Chondrocyte (in vitro differentiated cells): ENCODE data around the gene EYS. TPM values are rescaled to one million over a fixed set of nuclear protein-coding genes. Genes with fewer than 3 reads are reported as not detected.

Experiments
- DNase-seq: peaks from one replicate; pipeline ENCODE4 v3.0.0; 2021; ENCODE audit warnings: mixed read lengths, low spot score
- H3K27ac Mint-ChIP-seq: one replicate; pipeline ENCODE4 v1.8.0; 2021; ENCODE audit warnings: mild to moderate bottlenecking, moderate library complexity, mixed read lengths; ENCODE audit not compliant: unreplicated experiment
- H3K27me3 Mint-ChIP-seq: 2 replicates; pipeline ENCODE4 v1.8.0; 2021; ENCODE audit warnings: low read depth, mixed read lengths
- H3K36me3 Mint-ChIP-seq: 2 replicates; pipeline ENCODE4 v1.8.0; 2021; ENCODE audit warnings: low read depth, mixed read lengths
- H3K4me1 Mint-ChIP-seq: 2 replicates; pipeline ENCODE4 v1.8.0; 2021; ENCODE audit warnings: low read depth, mild to moderate bottlenecking, mixed read lengths
- H3K4me3 Mint-ChIP-seq: one replicate; pipeline ENCODE4 v1.8.0; 2021; ENCODE audit warnings: mild to moderate bottlenecking, moderate library complexity, mixed read lengths; ENCODE audit not compliant: unreplicated experiment
- H3K9me3 Mint-ChIP-seq: 2 replicates; pipeline ENCODE4 v1.8.0; 2021; ENCODE audit warnings: low read depth, mixed read lengths
- total RNA-seq: library from RNA; stranded (reverse); gene quantifications from 3 replicates; pipeline ENCODE4 v1.2.1, GENCODE V29; 2021
- TF ChIP-seq, protein P1 (sequence below): fragments of 200-600 bp; sonication (generic); IDR thresholded peaks from 2 replicates; pipeline ENCODE4 v1.5.0; 2021; ENCODE audit warnings: antibody characterized with exemption, mild to moderate bottlenecking, moderate library complexity

The EYS gene
- total RNA-seq, 1 donor from 2014 or later, result not detected

DNA sequence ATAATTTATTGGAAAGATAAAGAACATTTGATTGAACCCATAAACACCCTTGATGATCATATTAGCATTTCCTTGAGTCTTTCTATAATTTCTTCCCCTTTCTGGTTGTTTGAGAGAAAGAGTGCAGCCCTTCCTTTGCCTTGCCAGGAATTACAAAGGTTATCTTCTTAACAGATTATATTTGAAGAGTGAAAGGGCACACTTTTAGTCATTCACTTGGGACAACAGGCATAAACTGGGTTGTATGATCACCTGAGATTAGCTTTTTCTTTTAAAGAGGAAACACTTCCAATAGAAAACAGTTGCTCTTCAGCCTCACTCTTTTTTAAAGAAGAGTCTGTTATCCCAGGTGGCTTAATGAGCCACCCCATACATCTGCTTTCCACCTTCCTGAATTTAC is 1776.2 kb downstream of the EYS start:
- no peaks in the 10 kb centered on the region for H3K9me3 Mint-ChIP-seq
- no peak overlapping the region for H3K4me3 Mint-ChIP-seq
- peaks cover 9% of the 10 kb centered on the region for H3K27me3 Mint-ChIP-seq

DNA sequence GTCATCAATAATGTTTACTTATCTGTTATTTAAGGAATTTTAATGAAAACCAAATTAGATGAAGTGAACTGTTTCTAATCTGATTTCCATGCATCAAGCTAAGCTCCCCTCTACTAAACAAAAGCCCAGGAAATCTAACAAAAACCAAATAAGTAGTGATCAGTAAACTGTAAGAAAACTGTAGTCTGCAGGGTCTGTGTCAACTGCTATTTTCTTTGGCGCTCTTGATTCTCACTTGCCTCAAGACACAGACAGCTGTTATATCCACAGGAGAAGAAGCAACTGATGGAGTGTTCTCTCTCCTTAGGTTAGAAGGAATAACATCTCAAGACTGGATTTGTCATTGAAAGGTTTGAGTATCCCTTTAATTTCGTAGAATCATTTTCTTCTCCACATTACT is 1777.9 kb downstream of the EYS start:
- no peak for DNase-seq
- Mint-ChIP-seq H3K9me3 (no peaks in the 10 kb centered on the region), H3K36me3 (no peaks in the 10 kb centered on the region), H3K4me3 (no peak overlapping the region), H3K27ac (no peak overlapping the region), H3K27me3 (peaks cover 17% of the 10 kb centered on the region), H3K4me1 (no peaks in the 10 kb centered on the region)
- TF ChIP-seq, protein P1, sequence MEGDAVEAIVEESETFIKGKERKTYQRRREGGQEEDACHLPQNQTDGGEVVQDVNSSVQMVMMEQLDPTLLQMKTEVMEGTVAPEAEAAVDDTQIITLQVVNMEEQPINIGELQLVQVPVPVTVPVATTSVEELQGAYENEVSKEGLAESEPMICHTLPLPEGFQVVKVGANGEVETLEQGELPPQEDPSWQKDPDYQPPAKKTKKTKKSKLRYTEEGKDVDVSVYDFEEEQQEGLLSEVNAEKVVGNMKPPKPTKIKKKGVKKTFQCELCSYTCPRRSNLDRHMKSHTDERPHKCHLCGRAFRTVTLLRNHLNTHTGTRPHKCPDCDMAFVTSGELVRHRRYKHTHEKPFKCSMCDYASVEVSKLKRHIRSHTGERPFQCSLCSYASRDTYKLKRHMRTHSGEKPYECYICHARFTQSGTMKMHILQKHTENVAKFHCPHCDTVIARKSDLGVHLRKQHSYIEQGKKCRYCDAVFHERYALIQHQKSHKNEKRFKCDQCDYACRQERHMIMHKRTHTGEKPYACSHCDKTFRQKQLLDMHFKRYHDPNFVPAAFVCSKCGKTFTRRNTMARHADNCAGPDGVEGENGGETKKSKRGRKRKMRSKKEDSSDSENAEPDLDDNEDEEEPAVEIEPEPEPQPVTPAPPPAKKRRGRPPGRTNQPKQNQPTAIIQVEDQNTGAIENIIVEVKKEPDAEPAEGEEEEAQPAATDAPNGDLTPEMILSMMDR, result no peak

More for the DNA sequence above, 1776.2 kb downstream of the EYS start:
- no peak for DNase-seq
- TF ChIP-seq, protein P1, result no peak
- H3K36me3 Mint-ChIP-seq, result no peaks in the 10 kb centered on the region
- H3K4me1 Mint-ChIP-seq, result no peaks in the 10 kb centered on the region
- no peak overlapping the region for H3K27ac Mint-ChIP-seq

DNA sequence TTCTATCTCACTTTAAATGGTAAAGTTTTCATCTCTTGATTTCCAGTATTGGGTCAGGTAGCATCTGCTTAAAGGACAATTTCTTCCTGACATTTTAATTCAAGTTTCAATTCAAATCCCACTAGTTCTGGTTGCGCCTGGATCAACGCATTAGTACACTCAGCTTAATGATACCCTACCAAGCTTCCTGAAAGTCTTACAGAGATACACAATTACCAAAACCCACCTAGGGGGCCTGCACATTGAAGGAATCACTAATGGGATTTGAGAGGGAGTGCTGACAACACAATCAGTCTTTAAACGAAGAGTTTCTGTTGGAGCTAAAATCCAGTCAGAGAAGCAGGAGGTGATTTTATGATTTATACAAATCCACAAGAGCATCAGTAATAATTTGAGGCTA is 1778.4 kb downstream of the EYS start:
- DNase-seq, result no peak
- Mint-ChIP-seq H3K27ac (no peak overlapping the region), H3K27me3 (peaks cover 20% of the 10 kb centered on the region), H3K36me3 (no peaks in the 10 kb centered on the region), H3K9me3 (no peaks in the 10 kb centered on the region), H3K4me1 (no peaks in the 10 kb centered on the region), H3K4me3 (no peak overlapping the region)
- TF ChIP-seq, protein P1, result no peak

DNA sequence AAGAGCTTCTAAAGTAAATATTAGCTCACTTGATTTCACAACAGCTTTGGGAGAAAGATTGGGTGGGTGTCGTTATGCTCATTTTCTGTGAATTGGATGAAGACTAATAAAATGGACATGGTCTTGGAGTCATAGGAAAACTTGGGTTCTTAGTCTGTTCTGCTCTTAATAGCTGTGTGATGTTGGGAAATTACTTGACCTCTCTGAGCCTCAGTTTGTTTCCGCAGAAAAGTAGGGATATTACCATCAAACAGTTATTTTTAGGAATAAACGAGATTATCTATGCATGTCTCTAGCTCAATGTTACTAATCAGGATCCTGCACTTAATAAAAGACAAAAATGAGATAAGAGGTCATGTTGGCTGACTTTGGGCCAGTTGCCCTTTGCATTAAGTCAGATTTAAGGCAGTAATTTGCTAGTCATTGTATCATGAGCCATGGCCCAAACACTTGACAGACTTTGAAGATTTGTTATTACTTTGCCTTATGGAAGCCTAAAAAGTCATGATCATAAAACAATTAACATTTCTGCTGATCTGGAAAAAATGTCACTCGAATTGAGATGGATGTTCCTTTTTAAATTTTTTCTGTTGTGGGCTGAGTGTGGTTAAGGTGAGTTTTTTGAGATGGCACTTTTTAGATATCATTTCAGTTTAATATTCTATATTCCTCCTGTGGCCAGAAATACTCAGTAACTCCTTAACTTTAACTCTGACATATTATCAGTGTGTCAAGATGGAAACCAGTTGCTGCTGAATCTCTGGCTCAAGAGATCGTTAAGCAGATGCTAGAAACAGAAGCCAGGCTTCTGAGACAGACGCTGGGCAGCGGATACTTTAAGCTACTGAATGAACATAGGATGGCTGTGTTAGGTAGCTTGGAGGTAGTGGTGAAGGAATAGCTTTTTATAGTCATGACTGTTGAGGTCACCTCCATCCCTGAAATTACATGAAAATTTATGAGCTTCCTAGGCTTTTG is 1779.8 kb downstream of the EYS start:
- H3K36me3 Mint-ChIP-seq, result no peaks in the 10 kb centered on the region
- H3K4me1 Mint-ChIP-seq, result no peaks in the 10 kb centered on the region
- TF ChIP-seq, protein P1, result no peak
- peaks cover 20% of the 10 kb centered on the region for H3K27me3 Mint-ChIP-seq
- H3K27ac Mint-ChIP-seq, result no peak overlapping the region
- DNase-seq, result no peak
- no peak overlapping the region for H3K4me3 Mint-ChIP-seq
- no peaks in the 10 kb centered on the region for H3K9me3 Mint-ChIP-seq

DNA sequence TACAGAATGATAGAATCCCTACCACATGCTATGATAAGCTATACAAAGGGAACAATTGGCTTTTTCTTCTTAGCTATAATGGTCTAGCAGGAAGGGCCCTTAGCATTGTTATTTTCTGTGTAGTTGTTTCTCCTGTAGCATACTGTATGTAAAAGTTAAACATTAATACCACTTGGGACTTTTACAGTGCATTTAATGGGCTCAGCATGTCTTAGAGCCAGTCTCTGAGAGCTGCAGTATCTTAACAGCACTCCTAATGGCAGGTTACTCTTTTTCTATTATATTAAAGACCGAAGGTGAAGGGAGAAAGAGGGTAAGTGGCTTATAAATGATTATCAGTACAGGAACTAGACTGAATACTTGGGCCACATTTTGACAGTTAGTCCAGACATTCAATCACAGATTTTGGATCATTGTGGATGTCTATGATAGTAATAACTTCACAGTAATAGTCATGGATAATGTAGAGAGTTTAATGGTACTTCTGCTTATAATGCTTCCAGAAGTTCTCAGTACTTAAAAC is 1780.7 kb downstream of the EYS start:
- H3K27ac Mint-ChIP-seq, result no peak overlapping the region
- no peaks in the 10 kb centered on the region for H3K36me3 Mint-ChIP-seq
- no peak overlapping the region for H3K4me3 Mint-ChIP-seq
- TF ChIP-seq, protein P1, result no peak
- peaks cover 25% of the 10 kb centered on the region for H3K27me3 Mint-ChIP-seq
- H3K9me3 Mint-ChIP-seq, result no peaks in the 10 kb centered on the region
- DNase-seq, result no peak
- H3K4me1 Mint-ChIP-seq, result no peaks in the 10 kb centered on the region
